ENCODE results near the gene ANKLE1.
A peak's percentile ranks its signal among the peaks of the same experiment; 100 is the strongest.

Gene ANKLE1

DNA sequence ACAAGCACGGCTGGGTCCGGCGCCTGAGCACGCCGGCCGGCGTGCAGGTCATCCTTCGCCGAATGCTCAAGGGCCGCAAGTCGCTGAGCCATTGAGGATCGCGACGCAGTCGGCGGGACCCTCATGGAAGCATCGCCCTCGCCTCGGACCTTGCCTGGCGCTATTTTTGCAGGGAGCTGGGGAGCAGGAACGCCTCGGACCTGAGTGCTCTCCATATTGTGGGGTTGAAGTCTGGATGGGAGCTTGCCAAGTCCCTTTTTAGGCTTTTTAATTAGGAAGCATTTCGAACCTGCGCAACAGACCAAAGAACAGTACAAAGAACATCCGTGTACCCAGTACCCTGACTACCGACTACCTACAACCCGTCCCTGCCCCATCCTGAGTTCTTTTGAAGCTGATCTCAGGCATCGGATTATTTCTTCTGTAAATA is 24.6 kb downstream of the ANKLE1 start:
- no peak for DNase-seq (ENCODE audit: low read depth in 2 of 2)

DNA sequence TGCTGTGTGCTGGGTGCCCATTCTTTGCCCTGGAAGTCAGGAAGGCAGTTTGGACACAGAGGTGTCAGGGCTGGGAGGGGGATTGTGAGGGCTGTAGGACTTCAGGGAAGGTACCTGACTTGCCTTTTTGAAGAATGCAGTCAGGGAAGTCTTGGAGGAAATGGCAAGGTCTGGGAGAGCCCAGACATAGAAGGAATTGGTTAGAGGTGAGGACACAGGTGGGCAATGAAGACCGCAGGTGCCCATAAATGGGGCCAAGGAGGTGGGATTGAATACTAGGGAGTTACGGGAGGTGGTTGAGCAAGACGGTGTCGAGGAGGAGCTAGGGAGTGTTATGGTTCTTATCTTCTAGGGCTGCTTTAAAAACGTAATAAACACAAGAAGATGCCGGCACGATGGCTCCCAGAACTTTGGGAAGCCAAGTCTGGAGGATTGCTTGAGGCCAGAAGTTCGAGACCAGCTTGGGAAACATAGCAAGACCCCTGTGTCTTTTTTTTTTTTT is 26.2 kb downstream of the ANKLE1 start:
- no peak for DNase-seq (ENCODE audit: low read depth in 2 of 2)

DNA sequence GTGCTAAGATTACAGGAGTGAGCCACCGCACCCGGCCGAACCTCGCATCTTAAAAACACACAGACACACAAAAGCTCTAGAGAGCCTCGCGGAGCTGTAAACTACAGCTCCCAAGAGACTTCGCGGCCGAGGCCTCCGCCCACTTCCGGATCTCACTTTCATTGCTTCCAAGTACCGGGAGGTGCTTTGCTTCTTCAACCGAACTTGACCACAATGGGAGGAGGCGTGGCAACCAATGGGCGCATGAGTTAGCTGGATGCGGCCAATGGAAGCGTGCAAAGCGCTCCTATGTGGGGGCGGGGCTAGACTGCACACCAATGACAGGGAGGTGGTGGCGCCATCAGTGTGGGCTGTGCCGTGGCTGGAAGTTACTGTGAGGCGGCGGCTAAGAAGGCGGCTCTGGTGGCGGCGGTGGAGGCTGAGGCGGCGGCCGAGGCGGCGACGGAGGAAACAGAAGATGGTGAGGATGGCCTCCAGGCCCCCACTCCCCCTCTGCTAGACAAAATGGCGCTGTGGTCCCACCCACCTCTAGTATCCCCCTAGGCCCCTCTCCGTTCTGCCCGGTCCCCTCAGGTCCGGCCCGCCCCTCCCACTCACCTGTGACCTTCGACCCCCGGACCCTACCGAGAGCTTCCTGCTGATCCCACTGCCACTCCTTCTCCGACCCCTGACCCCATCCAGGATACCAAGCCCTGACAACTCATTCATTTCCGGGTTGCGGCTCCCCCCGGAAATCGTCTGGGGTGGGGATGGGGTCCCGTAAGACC is 27.7 kb downstream of the ANKLE1 start, which contains the start of gene DDA1:
Gene DDA1, plus strand, starts transcription at position 366 of the 767 bp plus-strand sequence. Its CDS starts 92 bp downstream, at position 458.
- peak; percentile 99 to 100 for DNase-seq (ENCODE audit: low read depth in 2 of 2)

DNA sequence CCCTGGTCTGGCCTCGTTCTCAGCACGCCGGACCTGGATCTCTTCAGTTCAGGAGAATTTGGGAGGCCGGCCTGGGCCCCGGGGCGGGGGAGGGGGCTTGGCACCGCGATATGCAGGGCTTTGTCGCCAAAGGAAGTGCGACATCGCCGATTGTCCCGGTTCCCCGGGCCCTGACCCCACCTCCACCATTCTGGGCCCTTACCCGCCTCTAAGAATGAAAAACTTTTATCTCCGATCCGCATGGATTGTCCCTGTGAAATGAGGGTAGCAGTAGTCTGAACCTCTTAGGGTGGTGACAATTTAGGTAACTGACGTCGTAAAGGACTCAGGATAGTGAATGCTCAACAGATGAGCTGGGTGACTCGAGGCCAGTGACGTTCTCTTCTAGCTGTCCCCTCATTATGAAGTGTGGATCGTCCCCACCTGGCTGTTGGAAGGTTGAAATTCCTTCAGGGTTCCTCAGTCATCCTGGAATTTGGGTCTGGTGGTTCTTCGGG is 28.3 kb downstream of the ANKLE1 start:
- no peak for DNase-seq (ENCODE audit: low read depth in 2 of 2)

DNA sequence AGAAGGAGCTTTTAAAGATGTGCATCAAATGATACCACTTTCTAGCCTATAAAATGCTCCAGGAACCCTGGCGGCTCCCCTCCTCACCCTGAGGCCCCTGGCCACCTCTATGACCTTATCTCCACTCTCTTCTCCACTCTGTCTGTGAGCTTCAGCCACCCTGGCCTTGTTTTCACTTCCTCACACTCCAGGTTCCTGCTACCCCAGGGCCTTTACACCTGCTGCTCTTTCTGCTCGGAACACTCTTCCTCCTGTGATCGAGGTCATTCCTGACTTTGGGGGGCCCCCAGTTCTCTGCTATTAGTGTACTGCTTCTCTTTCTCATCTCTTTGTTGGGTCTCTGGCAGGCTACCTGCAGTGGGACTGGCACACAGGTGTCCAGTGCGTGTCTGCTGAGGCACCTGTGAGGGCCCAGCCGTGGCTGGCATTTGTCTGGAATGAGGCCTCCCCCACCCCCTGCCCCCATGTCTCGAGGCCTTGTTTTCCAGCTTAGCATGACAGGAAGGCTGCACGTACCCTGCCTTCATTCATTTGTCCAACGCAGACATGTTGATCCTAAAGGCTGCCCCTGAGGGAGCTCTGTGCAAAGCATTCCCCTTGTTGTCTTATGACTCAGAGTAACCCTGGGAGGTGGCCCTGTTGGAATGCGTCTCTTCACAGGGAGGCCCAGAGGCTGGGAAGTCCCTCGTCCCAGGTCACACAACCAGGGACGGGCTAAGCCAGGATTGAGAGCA is 29.9 kb downstream of the ANKLE1 start:
- no peak for DNase-seq (ENCODE audit: low read depth in 2 of 2)

DNA sequence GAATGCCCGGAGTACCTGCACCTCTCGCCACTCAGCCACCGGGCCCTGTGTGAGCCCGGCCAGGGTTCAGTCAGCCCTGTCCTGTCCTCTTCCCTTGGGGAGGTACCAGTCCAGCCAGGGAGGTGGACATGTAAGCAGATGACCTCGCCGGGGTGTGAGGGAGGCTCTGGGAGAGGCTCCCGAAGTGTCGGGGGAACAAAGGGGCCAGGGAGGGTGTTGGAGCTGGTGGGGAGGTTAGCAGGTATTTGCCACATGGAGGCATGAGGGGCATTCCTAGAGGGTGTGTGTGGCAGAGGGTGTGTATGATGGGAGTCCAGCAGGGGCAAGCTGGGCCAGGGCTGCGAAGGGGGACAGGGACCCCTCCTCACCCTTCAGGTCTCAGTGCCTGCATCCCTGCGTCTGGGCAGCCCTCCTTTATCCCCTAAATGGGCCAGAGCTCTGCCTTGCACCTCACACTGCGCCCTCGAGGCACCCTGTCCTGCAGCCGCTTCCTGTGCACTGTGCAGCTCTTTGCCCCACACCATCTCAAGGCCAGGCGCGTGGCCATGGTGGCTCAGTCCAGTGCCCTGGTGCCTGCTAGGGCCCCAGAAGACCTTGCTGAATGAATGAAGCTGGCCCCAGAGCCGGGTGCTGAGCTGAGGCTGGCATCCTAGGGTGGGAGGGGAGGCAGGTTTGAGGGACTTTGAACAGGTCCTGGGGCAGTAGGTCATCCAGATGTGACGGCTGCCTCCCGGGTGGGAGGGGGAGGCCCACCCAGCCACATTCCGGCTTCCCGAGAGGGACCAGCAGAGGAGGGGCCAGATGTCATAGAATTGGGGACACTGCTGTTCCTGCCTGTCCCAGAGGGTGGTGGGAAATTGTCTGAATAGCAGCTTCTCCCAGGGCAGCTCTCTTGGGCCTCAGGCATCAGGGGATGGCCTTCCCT is 30.8 kb downstream of the ANKLE1 start:
- no peak for DNase-seq (ENCODE audit: low read depth in 2 of 2)

DNA sequence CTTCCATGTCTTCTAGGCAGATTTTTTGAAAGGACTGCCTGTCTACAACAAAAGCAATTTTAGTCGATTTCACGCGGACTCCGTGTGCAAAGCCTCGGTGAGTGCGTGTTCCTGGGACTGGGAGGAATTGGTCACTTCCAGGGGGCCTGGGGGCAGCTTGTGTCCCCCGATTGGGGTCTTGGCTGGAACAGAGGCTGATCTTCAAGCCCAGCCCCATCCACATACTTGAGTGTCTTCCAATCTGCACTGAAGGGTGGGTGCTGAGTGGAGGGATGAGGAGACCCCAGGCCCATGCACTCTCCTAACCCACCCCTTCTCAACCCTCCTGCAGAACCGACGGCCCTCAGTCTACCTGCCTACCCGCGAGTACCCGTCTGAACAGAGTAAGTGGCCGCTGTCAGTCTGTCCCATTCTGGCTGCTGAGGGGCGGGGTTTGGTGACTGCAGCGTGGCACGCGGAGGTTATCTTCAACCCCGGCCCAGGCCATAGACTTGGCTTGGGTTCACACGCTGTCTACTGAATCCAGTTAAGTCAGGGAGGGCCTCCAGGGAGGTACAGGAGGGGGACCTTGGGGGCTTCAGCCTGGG is 32.4 kb downstream of the ANKLE1 start:
- no peak for DNase-seq (ENCODE audit: low read depth in 2 of 2)

DNA sequence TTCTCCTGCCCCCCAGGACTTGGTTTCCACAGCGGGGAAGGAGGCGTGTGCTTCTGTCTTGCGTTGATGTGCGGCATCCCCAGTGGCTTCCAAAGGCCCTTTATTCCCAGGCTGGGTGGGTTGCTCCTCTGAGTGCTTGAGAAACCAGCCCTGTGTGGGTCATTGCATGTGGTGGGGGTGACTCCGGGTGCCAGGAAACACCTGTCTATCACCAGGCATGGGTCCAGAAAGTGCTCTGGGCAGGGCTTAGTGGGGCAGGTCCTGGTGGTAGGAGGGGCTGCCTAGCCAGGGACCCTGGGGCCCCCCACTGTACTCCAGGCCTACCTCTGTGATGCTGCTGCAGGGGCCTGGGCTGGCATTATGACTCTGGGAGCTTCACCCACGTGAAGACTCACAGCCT is 37.3 kb downstream of the ANKLE1 start:
- no peak for DNase-seq (ENCODE audit: low read depth in 2 of 2)

DNA sequence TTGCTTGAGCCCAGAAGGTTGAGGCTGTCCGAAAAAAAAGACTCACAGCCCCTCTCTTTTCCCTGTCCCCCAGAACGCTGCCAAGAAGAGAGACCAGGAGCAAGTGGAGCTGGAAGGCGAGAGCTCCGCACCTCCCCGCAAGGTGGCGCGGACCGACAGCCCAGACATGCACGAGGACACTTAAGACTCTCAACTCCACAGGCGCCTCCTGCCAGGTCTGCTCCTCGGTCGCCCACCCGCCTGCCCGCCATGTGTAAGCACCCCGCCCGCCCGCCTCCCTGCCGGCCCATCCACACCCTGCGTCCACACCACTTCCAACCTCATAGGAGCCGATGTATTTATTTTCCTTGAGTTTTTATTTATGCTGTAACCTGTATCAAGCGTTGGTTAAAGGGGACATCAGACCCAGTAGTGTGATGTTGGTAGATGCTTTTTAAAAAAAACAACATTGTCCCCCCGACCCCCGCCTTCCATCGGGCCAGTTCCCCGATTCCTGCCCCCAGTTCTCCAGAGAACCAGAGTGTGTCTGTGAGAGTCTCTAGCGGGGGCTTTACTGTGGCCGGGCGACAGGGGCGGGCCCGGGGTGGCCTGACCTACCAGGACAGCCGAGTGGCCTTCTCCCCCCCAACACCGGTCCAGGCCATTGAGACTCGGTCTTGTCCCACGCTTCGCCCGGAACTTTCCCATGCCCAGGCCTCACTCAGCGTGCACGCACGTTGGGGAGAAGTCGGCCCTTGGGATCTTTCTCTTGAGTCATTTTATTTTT is 38.0 kb downstream of the ANKLE1 start:
- DNase-seq (ENCODE audit: low read depth in 2 of 2), result no peak

DNA sequence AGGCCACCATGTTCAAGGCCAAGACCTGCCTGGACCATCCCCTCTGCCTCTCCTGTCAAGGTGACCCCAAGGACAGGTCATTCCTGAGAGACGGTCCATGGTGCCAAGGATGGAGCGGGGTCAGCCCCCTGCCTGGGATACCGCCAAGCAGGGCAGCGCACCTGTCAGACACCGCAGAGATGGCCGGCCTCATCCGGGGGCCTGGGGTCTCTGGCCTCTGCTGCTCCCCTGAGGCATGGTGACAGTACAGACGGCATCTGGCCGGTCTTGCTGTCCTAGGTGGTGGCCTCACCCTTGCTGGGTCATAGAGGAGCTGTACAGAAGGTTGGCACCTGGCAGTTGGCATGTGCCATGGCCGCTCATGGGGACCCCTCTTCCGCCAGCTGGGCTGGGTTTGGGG is 38.7 kb downstream of the ANKLE1 start:
- DNase-seq (ENCODE audit: low read depth in 2 of 2), result no peak

DNA sequence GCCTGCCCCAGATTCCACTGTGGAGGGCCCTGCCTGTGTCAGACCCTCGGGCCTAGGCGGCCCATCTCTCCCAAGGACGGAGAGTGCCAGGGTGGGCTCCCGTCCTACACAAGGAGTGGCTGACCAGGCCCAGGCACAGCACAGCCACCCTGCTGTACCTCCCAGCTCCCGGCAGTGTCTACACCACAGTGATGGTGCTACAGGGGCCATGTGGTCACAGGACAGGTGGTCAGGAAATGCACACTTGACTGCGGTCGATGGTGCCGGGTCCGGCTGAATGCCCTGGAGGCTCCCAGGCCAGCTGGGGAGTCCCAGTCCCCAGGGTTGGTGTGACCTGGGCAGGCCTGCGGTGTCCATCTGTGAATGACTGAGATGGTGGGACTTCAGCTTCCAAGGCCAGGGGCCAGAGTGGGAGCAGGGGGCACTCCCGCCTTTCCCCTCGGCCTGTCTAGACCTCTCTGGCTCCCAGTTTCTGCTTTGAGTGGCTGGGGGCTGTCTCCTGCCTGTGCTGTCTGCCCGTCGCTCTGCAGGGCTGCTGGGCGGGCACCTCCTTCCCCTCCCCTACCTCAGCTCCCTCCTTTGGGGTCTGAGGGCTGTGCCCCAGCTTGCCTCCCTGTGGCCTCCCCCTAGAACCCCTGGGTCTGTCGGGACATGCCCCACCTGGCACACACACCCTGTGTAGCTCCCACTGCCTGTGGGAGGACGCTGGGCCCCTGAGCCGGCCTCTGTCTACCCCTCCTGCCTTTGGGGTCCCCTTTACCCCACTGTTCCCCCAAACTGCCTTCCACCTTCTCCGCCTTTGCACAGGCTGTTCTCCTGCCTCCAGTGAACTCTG is 40.2 kb downstream of the ANKLE1 start:
- DNase-seq (ENCODE audit: low read depth in 2 of 2), result no peak

DNA sequence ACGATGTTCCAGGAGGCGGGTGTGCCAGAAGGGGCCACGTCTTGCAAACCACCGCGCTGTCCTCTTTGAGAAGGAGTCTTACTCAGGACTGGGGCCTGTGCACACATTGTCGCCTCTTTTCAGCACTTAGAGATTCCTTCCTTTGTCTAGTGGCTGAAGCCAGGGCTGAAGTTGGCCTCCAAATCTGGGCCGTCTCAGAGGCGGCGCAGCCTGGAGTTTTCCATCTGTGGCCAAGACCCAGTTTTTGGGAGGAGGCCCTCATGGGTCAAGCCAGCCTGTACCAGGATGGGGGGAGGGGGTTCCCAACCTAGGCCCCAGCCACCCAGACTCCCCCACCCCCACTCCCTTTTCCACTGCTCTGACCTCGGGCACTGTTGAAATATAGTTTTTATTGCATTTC is 41.2 kb downstream of the ANKLE1 start:
- DNase-seq (ENCODE audit: low read depth in 2 of 2), result no peak

DNA sequence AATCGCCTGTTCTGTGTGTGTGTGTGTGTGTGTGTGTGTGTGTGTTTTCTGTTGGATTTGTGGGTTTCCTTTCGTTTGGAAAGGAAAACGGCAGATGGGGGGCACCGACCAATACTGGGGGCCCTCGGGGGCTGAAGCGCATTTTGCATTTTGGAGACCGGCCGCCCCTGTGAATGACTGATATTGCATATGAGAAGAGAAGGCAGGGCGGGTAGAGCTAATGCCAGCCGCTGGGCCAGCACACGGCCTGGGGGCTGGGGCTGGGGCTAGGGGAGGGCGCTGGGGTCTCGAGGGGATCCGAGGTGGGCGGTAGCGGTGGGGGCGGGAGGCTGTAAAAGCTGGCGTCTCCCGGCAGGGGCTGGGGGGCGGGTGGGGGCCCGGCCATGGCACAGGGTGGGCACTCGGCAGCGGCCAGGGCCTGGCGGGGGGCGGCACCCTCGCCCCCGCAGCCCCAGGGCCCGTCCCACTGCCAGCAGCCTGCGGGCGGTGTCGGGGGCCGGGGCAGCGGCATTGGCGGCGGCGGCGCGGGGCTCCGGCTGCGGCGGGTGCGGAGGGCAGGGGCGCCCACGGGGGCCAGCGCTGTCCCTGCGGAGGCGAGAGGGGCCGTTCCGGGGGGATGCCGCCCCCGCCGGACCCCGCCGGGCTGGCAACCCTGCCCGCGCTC is 41.7 kb downstream of the ANKLE1 start:
- DNase-seq (ENCODE audit: low read depth in 2 of 2), result no peak

DNA sequence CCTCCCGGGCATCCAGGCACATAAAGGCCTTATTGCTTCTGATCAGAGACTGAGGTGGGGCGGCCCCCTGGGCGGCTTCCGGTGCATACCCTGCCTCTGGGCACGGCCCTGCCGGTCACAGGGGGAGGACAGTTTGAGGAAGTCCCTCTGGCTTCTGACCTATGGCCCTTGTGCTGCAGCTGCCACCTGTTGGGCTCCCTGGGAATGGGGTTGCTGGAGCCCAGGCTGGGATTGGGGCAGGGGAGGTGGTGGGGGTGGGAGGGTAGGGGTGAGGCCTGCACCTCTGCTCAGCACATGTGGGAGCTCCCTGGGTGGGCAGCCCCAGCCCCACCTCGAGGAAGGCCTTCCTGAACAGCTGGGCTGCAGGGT is 42.2 kb downstream of the ANKLE1 start:
- DNase-seq (ENCODE audit: low read depth in 2 of 2), result no peak

DNA sequence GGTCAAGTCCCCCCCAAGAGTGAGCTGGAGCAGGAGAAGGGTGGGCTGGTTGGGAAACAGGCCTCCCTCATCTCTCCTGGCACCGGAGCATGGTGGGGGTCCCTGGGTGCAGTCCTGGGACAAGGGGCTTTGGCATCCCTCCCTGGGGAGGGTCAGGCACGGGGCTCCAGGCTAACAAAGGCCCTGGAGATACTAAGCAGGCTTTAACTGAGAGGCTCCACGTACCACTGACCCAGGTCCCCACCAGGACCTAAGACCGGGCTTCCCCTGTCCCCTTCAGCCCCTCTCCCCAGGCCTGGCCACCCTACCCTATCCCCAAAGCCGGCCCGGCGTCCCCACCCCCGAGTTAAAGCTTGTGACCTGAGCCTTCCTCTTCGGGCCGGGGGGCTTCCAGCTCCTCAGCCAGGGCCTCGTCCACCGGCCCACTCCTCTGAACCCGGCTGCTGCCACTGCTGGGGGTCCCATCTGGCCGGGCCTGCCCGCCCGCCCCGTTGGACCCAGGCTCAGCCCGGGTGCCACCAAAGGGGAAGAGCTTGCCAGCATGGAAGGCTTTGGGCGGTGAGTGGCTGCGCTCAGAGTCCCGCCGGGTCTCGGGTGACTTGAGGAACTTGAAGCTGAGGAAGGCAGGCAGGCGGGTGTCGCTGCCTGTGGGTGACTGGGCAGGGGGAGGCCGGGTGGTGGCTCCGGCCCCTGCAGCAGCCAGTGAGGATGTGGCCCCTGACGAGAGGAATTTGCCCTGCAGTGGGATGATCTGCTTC is 42.8 kb downstream of the ANKLE1 start:
- DNase-seq (ENCODE audit: low read depth in 2 of 2), result no peak

DNA sequence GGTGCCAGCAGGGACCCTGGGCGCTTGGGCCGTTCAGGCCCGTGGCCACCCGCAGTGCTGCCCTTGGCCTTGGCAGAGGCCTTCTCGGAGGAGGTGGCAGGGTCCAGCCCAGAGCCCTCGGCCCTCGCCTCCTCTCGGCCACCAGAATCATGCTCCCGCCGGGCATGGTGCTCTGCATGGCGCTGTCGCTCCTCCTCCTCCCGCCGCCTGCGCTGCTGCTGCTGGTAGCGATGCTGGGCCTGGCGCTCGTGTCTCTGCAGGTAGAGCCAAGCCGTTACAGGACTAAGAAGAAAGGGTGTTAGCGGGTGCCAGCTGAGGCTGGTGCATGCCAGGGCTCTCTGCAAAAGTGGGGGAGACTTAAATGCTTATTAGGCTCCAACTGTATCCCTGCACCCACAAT is 43.4 kb downstream of the ANKLE1 start:
- DNase-seq (ENCODE audit: low read depth in 2 of 2), result no peak

DNA sequence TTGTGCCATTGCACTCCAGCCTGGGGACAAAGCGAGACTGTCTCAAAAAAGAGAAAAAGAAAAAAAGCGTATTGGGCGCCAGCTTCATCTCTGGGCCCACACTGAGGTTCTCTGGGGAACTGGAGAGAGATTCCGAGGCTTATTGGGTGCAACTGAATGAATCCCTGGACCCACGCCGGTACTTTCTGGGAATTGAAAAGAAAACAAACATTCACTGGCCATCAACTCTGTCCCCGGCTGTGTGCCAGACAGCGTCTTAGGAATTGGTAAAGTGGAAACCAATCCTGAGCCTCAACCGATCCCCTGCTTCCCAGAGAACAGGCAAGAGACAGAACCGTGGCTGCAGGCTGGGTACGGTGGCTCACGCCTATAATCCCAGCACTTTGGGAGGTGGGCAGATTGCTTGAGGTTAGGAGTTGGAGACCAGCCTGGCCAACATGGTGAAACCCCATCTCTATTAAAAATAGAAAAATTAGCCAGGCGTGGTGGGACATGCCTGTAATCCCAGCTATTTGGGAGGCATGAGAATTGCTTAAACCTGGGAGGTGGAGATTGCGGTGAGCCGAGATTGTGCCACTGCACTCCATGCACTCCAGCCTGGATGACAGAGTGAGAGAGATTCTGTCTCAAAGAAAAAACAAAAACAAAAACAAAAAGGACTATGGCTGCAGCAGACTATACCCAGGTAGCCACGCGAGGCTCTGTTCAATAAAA is 44.3 kb downstream of the ANKLE1 start:
- DNase-seq (ENCODE audit: low read depth in 2 of 2), result no peak

DNA sequence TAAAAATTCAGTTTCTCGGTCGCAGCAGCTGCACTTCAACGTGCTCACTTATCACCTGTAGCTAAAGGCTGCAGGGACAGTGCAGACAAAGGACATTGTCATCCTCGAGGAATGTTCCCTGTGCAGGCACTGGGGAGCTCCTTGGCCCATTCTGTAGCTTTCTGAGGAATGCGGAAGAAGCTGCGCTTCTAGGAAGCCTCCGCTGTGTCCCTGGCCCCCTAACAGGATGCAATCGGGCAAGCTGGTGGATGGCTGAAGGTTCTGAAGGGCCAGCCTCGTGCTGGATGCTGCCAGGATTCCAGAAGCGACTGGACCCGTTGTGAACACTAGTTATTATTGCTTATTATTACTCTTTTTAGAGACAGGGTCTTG is 44.9 kb downstream of the ANKLE1 start:
- DNase-seq (ENCODE audit: low read depth in 2 of 2), result no peak

Data from stimulated activated CD8-positive, alpha-beta memory T cell treated with anti-CD3 and anti-CD28 coated beads, Interleukin-7, amount 100 ng/mL, for 4 hours (primary cell).